GM19468 (cell line): Measurements from ENCODE around the gene FARSA.
"Not testable (repeated sequence)": the region's sequence is repeated elsewhere in the genome, so short reads cannot be mapped to it uniquely, and the experiment has no call there.

Experiments
- ATAC-seq: cut with Tn5 transposase; IDR thresholded peaks from one replicate; pipeline ENCODE4 v1.9.1; 2021; ENCODE audit warnings: mild to moderate bottlenecking, moderate library complexity, moderate number of reproducible peaks; ENCODE audit not compliant: unreplicated experiment; ENCODE audit errors: extremely low read depth

FARSA gene

DNA sequence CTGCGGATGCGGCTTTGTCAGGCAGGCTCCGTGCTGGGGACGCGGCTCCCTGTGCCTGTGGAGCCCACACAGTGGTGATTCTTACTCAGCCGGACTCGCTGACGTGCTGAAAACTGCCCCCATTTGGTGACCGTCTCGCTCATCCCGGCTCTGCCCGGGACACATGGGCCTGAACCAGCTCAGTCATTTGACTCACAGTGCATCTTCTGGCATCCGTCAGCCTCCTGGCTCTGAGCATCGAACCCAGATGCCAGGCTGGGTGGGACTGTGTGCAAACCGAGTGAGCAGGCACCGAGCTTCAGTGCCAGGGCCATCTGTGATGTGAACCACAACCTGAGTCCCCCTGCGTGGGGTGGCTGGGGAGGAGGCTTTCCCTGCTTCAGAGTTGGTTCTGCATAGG, 37.1 kb downstream of the FARSA start:
- ATAC-seq = no peak

DNA sequence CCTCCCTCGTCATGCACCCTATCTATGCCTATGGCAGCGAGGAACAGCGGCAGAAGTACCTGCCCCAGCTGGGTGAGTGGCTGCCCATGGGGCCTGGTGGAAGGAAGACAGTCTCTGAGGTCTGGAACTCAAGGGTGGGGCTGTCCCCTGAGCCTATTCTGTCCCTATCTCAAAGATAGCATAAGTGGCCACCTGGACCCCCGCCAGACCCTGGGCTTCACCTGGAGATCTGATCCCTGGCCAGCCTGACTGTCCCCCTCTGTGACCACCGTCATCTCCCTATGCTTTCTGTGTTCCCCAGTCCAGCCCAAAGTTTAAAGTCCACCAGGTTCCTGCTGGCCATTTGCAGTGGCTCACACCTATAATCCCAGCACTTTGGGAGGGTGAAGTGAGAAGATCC, 39.9 kb downstream of the FARSA start:
- no peak for ATAC-seq

DNA sequence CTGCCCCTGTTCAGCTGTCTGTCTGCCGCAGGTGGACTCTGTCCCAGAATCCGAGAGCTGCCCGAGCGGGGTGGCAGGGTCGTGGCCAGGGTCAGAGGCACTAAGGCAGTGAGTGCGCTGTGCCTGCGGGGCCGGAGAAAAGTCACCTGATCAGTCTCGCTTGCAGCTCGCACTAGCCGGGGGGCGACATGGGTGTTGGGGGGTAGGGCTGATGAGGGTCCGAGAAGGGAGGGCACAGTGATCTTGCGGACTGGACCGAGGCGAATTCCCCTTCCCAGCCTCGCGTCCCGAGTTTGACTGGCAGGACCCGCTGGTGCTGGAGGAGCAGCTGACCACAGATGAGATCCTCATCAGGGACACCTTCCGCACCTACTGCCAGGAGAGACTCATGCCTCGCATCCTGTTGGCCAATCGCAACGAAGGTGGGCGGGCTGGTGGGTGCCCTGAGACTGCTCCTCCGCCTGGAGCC, 41.9 kb downstream of the FARSA start:
- ATAC-seq = no peak

DNA sequence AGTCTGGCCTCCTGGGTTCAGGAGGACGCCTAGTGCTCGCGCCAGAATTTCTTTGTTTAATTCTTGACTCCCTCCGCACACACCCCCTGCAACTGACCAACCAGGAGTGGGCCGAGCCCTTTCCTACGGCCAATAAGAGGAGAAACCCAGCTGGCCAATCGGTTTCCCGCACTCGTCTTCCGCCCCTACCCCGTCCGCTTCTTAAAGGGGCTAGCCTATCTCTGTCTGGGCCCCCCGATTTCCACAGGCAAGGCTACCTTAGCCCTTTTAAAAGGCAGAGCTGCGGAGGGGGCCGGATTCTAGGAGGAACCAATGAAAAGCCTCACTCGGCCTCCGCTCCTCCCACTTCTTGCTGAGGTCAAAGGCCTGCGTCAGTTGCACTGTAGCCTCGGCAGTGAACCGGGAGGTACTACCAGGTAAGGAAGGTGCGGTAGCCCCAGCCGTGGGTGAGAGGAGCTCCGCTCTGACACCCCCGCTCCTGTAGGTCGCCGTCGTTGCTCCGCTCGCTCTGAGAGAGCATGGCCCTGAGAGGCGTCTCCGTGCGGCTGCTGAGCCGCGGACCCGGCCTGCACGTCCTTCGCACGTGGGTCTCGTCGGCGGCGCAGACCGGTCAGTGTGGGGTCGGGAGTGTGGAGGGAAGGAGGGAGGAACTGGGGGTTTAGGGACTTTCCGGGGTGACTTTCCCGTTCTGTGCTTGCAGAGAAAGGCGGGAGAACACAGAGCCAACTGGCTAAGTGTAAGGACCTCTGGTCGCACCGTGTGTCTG, 42.5 kb downstream of the FARSA start, which contains the start of gene GCDH:
TSS of gene GCDH (plus strand) at position 374 of the 766 bp plus-strand sequence. CDS start at position 519, 145 bp downstream.
- peak; percentile 60 for ATAC-seq

DNA sequence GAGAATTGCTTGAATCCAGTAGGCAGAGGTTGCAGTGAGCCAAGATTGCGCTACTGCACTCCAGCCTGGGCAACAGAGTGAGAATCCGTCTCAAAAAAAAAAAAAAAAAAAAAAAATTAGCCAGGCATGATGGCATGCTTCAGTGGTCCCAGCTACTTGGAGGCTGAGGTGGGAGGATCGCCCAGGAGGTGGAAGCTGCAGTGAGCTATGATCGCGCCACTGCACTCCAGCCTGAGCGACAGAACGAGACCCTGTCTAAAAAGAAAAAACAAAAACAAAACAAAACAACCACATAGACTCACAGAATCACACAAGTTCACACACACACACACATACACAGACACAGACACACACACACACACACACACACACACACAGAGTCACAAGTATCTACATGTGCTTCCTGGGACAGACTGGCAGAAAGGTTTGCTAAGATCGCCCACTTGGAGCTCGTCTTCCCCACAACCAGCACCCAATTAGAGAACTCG, 43.2 kb downstream of the FARSA start:
- ATAC-seq = not testable (repeated sequence)

DNA sequence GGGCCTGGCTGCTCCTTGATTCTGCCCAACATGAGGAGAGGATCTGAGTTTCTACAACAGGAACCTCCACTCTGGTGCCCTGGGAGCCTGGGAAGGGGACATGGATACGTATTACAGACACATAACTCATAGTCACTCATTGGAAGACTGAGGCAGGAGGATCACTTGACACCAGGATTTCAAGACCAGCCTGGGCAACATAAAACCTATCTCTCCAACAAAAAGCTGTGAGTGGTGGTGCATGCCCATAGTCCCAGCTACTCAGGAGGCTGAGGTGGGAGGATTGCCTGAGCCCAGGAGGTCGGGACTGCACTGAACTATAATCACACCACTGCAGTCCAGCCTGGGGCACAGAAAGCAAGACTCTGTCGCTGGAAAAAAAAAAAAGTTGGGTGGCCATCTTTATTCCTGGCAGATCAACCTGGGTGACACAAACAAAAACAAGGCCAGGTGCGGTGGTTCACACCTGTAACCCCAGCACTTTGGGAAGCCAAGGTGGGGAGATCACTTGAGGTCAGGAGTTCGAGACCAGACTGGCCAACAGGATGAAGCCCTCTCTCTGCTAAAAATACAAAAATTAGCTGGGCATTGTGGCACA, 45.4 kb downstream of the FARSA start:
- no peak for ATAC-seq

DNA sequence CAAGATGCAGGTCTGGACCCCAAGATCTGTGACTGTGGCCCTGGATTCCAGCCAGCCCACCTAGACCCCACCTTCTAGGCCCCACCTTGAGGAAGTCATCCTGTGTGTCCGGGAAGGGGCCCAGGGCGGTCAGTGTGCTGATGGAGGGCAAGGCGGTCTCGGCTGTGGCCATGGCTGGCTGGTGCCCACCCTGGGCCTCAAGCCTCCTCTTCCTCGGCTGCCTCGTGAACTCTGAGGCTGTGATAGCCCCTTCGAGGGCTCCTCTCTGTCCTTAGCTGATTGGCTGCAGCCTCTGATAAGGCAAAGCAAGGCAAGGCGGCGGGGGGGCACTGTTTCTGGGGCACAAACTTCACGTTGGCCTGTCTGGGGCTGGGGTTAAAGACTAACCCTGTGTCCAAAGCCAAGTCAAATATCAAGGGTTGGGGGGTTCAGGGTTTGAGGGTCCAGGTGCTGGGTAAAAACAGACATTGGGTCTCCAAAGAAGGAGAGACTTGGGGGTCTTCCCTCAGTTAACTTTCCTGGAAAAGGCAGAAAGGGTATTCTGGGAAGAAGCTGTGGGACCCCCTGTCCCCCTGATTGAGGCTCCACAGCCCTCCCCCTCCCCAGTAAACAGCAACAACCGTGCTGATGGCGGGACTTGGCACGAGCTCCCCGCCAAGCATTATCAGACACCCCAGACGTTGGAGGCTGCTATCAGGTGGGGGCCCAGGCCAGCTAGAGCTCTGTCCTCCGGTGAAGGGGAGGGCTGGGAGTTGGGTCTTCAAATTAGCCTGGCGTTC, 46.4 kb downstream of the FARSA start, which contains the start of gene KLF1:
TSS of gene KLF1 (minus strand) at position 233 of the 779 bp plus-strand sequence. CDS start at position 172, 61 bp downstream.
- no peak for ATAC-seq

DNA sequence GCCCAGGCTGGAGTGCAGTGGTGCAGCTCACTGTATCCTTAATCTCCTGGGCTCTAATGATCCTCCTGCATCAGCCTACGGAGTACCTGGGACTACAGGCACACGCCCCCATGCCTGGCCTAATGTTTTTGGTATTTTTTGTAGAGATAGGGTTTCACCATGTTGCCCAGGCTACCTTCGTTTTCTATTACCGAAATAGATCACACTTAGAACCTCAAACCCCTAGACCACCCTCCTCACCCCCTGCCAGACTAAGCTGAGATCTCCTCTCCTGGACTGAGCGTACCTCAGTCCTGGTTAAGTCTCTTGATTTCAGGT, 46.9 kb downstream of the FARSA start:
- ATAC-seq = no peak

DNA sequence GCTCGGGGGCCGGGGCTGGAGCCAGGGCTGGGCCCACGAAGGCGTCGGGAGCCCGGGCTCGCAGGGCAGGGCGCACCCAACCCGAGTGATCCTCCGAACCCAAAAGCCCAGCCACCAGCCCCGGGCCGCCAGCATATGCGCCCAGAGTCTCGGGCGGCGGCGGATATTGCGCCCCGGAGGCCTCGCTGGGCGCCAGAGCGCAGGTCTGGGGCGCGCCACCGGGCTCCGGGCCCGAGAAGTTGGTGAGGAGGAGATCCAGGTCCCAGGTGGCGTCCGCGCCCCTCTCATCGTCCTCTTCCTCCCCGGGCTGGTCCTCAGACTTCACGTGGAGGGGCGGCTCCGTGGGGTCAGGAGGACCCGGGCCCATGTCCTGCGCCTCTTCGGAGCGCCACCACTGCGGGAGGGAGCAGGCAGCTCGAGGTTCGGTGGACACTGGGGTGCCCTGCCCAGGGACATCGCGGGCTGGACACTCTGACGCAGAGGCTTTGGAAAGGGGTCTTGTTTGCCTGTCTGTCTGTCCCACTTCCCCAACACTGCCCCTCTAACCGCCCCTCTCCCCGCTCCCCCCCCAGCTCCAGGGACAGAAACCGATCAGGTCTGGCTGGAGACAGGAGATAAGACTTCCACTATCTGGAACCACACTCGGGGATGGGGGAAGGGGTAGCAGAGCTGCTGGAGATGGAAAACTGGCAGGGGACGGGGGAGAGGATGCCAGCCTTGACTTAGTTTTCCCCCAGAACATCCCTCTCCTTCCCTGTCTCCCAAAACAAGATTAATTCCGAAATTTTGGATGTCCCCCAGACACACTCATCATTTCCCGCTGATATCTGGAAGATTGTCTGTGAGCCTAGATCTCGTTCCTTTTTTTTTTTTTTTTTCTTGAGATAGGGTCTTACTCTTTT, 47.5 kb downstream of the FARSA start:
- no peak for ATAC-seq

DNA sequence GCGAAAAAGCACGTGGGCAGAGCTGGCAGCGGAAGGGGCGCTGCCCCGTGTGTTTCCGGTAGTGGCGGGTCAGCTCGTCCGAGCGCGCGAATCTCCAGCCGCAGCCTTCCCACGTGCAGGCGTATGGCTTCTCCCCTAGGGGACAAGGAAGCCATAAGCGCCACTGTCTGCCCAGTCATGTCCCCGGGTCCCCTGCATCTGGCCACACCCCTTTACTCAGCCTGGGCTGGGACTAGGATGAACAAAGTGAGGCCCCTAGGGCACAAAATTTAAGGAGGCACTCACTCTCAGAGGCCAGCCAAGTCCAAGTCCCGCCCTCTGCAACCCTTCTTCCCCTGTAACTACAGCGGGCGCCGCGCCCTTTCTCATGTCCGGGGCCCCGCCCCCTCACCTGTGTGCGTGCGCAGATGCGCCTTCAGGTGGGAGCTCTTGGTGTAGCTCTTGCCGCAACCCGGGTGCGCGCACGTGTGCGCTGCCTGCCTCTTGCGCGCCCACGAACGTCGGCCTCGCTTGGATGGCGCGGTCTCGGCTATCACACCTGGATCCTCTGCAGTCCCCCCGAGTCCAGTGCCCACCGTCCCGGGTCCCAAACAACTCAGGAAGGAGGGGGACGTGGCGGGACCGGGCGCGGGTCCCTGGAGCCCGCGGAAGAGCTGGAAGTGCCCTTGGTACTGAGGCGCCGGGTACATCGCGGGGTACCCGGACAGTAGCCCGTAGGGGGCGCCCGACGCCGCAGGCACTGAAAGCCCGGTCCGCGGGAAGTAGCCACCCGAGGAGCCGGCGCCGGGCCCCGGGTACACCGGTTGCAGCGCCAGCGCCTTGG, 48.4 kb downstream of the FARSA start:
- ATAC-seq = no peak

DNA sequence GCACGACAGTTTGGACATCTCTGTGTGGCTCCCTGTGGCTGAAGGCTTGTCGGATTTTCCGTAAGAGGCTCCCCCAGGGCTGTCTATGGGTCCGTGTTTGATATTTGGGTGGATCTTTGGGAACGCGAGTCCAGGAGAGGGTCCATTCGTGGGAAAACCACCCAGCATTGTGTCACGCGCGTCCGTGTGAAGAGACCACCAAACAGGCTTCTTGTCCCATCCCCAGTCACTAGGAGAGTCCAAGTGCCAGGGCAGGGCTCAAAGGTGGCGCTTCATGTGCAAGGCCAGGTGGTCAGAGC, 48.9 kb downstream of the FARSA start:
- no peak for ATAC-seq

DNA sequence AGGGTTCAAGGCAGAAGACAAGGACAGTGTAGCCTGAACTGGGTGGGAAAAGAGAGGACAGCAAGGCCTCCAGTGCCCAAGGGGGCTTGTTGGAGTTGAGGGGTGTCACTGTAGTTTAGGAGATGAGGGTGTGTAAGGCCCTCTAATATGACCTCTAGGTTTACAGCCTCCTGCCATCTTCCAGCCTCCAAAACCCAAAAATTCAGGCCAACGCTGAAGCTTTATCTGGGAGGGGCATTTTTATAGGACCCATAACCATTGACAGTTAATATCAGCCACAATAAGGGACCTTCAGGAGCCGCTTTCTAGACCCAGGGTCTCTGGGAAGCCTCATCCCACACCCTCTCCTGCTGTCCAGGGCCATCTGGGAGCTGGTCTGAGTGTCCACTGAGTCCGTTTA, 49.3 kb downstream of the FARSA start:
- ATAC-seq = no peak

DNA sequence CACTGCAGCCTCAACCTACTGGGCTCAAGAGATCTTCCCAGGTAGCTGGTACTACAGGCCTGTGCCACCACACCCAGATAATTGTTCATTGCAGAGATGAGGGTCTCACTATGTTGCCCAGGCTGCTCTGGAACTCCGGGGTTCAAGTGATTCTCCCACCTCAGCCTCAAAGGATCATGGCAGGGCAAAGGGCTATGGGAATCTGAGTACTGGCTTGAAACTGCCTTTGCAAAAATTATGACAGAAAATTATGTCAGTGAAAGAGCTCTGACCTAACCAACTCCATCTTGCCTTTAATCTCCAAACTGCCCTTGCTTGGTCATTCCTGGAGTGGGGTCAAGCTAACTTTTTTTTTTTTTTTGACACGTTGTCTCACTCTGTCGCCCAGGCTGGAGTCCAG, 50.9 kb downstream of the FARSA start:
- no peak for ATAC-seq

DNA sequence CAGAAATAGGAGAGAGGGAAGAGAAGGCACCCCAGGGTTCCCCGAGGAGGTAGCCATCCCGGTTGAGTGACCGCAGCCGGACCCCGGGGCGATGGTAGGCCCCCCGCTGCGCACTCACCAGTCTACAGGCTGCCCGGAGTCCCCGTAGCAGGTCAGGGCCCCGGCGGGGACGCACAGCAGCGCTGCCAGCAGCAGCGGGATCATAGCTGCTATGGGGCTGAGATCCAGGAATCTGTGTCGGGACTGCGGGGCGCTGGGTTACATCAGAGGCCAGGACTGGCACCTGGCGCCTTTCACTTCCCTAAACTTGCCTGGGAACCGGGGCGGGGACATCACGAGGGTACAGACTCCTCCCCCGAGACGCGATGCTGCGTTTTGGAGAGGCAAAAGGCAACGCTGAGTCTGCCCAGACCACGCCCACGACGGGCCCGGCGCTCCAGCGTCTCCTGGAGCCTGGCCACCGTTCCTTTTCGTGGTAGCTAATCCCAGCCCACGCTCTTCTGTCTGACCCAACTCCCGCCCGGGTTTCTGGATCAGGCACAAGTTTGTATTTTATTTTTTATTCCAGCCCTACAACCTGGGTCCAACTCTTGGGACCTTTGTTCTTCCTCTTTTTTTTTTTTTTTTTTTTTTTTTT, 52.2 kb downstream of the FARSA start, which contains the start of gene DNASE2:
TSS of gene DNASE2 (minus strand) at position 278 of the 637 bp plus-strand sequence. CDS start at position 204, 74 bp downstream.
- ATAC-seq = peak; percentile 22

DNA sequence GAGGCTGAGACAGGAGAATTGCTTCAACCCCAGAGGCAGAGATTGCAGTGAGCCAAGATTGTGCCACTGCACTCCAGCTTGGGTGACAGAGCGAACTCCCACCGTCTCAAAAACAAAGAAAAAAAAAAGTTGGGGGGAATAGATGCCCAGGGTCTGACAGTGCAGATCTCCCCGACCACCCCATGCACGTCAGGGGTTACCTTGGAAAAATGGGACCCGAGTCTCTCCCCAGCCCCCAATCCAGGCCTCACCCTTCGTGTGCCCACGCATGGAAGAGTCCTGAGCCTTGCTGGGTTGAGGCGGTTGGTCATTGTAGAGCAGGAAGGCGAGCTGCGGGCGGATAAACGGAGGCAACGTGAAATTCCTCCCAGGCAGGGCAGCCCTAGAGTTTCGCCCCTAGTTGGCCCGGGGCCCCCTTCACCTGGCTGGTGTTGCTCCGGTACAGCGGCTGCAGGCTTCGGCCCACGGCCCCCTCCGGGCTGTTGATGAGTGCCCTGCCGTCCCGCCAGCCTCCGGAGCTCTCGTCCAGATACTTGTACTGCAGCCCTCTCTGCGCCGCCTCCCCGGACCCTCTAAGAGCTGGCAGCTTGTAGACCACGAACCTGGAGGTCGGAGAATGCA, 52.9 kb downstream of the FARSA start:
- no peak for ATAC-seq

DNA sequence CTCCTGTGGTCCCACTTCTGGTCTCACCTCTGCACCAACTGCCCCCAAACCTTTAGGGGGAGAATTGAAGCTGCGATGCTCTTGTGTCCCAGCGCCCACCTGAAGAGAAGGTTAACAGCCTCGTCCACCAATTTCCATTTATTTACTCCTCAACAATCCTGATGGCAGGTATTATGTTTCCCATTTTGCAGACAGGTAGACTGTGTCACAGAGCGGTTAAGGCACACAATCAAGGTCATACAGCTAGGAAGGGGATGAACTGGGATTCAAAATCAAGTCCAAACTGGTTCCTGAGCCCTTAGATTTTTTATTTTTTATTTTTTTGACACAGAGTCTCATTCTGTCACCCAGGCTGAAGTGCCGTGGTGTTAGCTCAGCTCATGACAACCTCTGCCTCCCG, 58.4 kb downstream of the FARSA start:
- ATAC-seq = no peak

DNA sequence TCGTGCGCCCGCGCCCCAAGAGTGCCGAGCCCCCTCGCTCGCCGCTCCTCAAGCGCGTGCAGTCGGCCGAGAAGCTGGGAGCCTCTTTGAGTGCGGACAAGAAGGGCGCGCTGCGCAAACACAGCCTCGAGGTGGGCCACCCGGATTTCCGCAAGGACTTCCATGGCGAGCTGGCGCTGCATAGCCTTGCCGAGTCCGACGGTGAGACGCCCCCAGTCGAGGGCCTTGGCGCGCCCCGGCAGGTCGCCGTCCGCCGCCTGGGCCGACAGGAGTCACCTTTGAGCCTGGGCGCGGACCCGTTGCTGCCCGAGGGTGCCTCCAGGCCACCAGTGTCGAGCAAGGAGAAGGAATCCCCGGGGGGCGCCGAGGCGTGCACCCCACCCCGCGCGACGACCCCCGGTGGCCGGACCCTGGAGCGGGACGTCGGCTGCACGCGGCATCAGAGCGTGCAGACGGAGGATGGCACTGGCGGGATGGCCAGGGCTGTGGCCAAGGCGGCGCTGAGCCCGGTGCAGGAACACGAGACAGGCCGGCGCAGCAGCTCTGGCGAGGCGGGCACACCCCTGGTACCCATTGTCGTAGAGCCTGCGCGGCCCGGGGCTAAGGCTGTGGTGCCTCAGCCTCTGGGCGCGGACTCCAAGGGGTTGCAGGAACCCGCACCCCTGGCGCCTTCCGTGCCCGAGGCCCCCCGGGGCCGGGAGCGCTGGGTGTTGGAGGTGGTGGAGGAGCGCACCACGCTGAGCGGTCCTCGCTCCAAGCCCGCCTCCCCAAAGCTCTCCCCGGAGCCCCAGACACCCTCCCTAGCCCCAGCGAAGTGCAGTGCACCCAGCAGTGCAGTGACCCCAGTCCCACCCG, 59.4 kb downstream of the FARSA start:
- ATAC-seq = no peak
